Type B pancreatic cell (in vitro differentiated cells): Measurements from ENCODE around the gene LIMK1. TPM values are rescaled to one million over a fixed set of nuclear protein-coding genes. Genes with fewer than 3 reads are reported as not detected.

Source experiments
- DNase-seq: peaks from one replicate; pipeline ENCODE4 v3.0.0; 2021; ENCODE audit warnings: mixed read lengths; ENCODE audit not compliant: unreplicated experiment; ENCODE audit errors: extremely low spot score
- H3K27ac Mint-ChIP-seq: 2 replicates; pipeline ENCODE4 v1.8.0; 2021; ENCODE audit warnings: mild to moderate bottlenecking, mixed read lengths
- H3K27me3 Mint-ChIP-seq: 2 replicates; pipeline ENCODE4 v1.8.0; 2021; ENCODE audit warnings: mixed read lengths
- H3K36me3 Mint-ChIP-seq: 2 replicates; pipeline ENCODE4 v1.8.0; 2021; ENCODE audit warnings: mixed read lengths
- H3K4me1 Mint-ChIP-seq: one replicate; pipeline ENCODE4 v1.8.0; 2021; ENCODE audit warnings: mixed read lengths; ENCODE audit not compliant: unreplicated experiment
- H3K4me3 Mint-ChIP-seq: 2 replicates; pipeline ENCODE4 v1.8.0; 2021; ENCODE audit warnings: mild to moderate bottlenecking, mixed read lengths
- H3K9me3 Mint-ChIP-seq: 2 replicates; pipeline ENCODE4 v1.8.0; 2021; ENCODE audit warnings: mixed read lengths
- total RNA-seq: library from RNA; stranded (reverse); gene quantifications from 2 replicates; pipeline ENCODE4 v1.2.1, GENCODE V29; 2021; ENCODE audit warnings: low replicate concordance
- TF ChIP-seq, protein P1 (sequence below): fragments of 200-600 bp; sonication (generic); conservative IDR thresholded peaks from 2 replicates; pipeline ENCODE4 v1.5.0; 2021; ENCODE audit warnings: antibody characterized with exemption, mild to moderate bottlenecking

The LIMK1 gene
- total RNA-seq, 1 donor from 2014 or later, result 46.6 TPM

DNA sequence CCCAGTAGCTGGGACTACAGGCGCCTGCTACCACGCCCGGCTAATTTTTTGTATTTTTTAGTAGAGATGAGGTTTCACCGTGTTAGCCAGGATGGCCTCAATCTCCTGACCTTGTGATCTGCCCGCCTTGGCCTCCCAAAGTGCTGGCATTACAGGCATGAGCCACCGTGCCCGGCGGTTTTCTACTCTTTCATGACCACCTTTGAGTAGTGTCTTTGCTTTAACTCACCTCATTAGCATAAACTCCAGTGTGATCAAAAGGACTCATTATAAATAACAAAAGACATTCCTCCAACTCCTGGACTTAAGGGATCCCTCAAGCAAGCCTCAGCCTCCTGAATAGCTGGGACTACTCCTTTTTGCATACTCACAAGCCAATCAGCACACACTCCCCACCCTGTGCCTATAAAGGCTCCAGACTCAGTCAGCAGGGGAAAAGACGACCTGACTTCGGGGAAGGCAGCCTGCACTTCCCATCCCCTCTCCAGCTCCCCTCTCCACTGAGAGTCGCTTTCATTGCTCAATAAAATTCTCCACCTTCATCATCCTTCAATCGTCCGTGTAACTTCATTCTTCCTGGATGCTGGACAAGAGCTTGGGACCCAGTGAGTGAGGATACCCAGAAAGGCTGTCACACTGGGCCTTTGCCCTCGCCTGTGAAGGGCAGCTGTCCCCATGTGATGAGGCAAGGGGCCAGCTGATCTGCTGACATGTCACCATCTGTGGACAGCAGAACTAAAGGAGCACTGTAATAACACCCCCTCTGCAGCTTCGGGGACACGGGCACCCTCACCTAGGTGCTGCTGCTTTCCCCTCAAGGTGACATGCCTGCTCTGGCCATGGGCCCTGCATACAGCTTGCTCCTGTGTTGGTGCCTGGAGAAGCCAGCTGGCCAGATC lies 55.6 kb downstream of the LIMK1 start:
- no peak overlapping the region for H3K4me3 Mint-ChIP-seq
- H3K36me3 Mint-ChIP-seq, result no peaks in the 10 kb centered on the region
- H3K4me1 Mint-ChIP-seq, result no peaks in the 10 kb centered on the region
- peak overlapping the region; percentile 46 for H3K27ac Mint-ChIP-seq
- no peaks in the 10 kb centered on the region for H3K9me3 Mint-ChIP-seq
- no peak for DNase-seq
- no peaks in the 10 kb centered on the region for H3K27me3 Mint-ChIP-seq
- TF ChIP-seq, protein P1, sequence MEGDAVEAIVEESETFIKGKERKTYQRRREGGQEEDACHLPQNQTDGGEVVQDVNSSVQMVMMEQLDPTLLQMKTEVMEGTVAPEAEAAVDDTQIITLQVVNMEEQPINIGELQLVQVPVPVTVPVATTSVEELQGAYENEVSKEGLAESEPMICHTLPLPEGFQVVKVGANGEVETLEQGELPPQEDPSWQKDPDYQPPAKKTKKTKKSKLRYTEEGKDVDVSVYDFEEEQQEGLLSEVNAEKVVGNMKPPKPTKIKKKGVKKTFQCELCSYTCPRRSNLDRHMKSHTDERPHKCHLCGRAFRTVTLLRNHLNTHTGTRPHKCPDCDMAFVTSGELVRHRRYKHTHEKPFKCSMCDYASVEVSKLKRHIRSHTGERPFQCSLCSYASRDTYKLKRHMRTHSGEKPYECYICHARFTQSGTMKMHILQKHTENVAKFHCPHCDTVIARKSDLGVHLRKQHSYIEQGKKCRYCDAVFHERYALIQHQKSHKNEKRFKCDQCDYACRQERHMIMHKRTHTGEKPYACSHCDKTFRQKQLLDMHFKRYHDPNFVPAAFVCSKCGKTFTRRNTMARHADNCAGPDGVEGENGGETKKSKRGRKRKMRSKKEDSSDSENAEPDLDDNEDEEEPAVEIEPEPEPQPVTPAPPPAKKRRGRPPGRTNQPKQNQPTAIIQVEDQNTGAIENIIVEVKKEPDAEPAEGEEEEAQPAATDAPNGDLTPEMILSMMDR, result no peak

DNA sequence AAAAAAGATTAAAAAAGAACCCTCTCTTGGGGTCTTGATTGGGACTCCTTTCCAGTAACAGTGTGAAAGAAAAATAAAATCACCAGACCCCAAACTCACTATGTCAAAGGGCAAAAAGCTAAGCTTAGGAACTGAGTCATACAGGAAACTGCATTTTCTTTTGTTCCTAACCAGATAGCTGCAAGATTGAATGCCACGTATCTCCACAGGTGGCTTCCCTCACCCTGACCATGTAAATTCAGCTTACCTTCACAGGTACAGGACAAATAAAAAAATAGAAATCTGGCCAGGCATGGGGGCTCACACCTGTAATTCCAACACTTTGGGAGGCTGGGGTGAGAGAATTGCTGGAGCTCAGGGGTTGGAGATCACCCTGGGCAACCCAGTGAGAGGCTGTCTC lies 58.1 kb downstream of the LIMK1 start:
- no peaks in the 10 kb centered on the region for H3K27me3 Mint-ChIP-seq
- no peaks in the 10 kb centered on the region for H3K4me1 Mint-ChIP-seq
- TF ChIP-seq, protein P1, result no peak
- no peaks in the 10 kb centered on the region for H3K9me3 Mint-ChIP-seq
- H3K36me3 Mint-ChIP-seq, result no peaks in the 10 kb centered on the region
- no peak for DNase-seq
- no peak overlapping the region for H3K27ac Mint-ChIP-seq
- no peak overlapping the region for H3K4me3 Mint-ChIP-seq

DNA sequence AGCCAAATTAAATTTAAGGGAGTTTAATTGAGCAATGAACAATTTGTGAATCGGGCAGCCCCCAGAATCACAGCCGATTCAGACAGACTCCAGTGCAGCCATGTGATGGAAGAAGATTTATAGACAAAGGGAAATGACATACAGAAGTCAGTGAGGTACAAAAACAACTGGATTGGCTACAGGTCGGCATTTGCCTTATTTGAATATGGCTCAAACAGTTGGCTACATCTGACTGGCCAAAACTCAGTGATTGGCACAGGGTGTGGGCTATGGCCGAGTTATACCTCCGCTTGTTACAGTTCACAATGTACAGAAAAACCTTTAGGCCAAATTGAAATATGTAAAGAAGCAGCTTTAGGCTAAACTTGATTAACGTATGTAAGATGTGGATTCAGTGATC lies 59.8 kb downstream of the LIMK1 start:
- H3K4me3 Mint-ChIP-seq, result no peak overlapping the region
- H3K9me3 Mint-ChIP-seq, result no peaks in the 10 kb centered on the region
- no peak for DNase-seq
- H3K27me3 Mint-ChIP-seq, result no peaks in the 10 kb centered on the region
- no peak overlapping the region for H3K27ac Mint-ChIP-seq
- TF ChIP-seq, protein P1, result no peak
- H3K36me3 Mint-ChIP-seq, result no peaks in the 10 kb centered on the region
- no peaks in the 10 kb centered on the region for H3K4me1 Mint-ChIP-seq

DNA sequence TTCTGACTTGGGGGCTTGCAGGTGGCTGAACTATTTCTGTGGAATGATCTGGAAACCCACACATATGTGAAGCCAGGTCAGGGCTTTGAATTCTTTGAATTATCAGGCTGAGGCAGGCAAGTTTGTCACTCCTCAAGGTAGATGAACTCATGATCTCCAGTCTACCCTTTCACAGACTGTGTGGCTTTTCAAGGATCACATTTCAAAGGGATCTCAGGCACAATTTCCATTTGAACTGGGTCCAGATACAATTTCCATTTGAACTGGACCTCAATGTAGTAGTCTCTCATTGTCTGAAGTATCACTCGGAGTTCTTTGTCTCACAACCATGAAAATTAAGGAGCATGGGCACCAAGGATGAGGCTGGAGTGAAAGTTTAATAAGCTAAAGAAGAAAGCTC lies 64.9 kb downstream of the LIMK1 start:
- no peak for DNase-seq
- H3K4me3 Mint-ChIP-seq, result no peak overlapping the region
- H3K9me3 Mint-ChIP-seq, result no peaks in the 10 kb centered on the region
- H3K27me3 Mint-ChIP-seq, result no peaks in the 10 kb centered on the region
- H3K36me3 Mint-ChIP-seq, result no peaks in the 10 kb centered on the region
- TF ChIP-seq, protein P1, result no peak
- H3K4me1 Mint-ChIP-seq, result peaks cover 7% of the 10 kb centered on the region
- no peak overlapping the region for H3K27ac Mint-ChIP-seq

DNA sequence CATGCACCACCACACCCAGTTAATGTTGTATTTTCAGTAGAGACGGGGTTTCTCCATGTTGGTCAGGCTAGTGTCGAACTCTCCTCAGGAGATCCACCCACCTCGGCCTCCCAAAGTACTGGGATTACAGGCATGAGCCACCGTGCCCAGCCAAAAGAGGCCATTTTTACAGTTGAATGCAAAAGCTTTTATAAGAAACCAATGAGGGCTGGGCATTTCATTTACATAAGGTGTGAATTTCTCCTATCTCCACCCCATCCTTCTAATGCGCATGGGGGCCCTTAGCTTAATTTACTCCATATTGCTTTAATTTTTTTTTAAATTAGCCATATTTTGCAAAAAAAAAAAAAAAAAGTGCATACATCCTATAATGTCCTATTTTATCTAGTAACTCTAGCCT lies 65.5 kb downstream of the LIMK1 start:
- no peak overlapping the region for H3K4me3 Mint-ChIP-seq
- H3K36me3 Mint-ChIP-seq, result no peaks in the 10 kb centered on the region
- peak overlapping the region; percentile 13 for H3K27ac Mint-ChIP-seq
- H3K27me3 Mint-ChIP-seq, result no peaks in the 10 kb centered on the region
- DNase-seq, result no peak
- TF ChIP-seq, protein P1, result no peak
- peaks cover 7% of the 10 kb centered on the region for H3K4me1 Mint-ChIP-seq
- H3K9me3 Mint-ChIP-seq, result no peaks in the 10 kb centered on the region
